Measurements from ENCODE around the gene TIMM13. TPM values are rescaled to one million over a fixed set of nuclear protein-coding genes. Genes with fewer than 3 reads are reported as not detected.

TIMM13 gene
- polyA plus RNA-seq, 1 of the 3 experiments (the other 2 are of a cell fraction): 76.9 TPM

GRCh38 chr19:2413629-2414028 lies 13.8 kb downstream of the TIMM13 start:
- TF ChIP-seq RCOR1 (IDR thresholded peaks at IDR 0.05; ENCODE audit: low read length): no peak
- no peak for TF ChIP-seq SIN3A (IDR thresholded peaks at IDR 0.05; ENCODE audit: borderline replicate concordance, low read depth, low read length)
- no peak for TF ChIP-seq GATA2 (CRISPR knock-in tag; IDR thresholded peaks at IDR 0.05)
- Histone ChIP-seq H3K9me2 (no peaks in the 10 kb centered on the region), H3K9ac (no peak overlapping the region), H3K9me3 (0 out of 2 replicates have a peak, but pooled peaks cover 5% of the 10 kb centered on the region), H3K27ac (ENCODE audit: low read depth in 2 of 2, low read length in 1 of 2) (no peak overlapping the region), H2AFZ (ENCODE audit: low read depth) (no peak overlapping the region), H3F3A (replicated peaks; ENCODE audit: insufficient read depth) (peaks cover 7% of the 10 kb centered on the region), H3K36me3 (replicated peaks in 1 of 2; ENCODE audit: control insufficient read depth in 1 of 2, insufficient read depth in 2 of 2, low read length in 1 of 2) (peaks cover 0 to 6% of the 10 kb centered on the region in 2 experiments), H3K4me3 (ENCODE audit: low read depth in 2 of 2, low read length in 1 of 2) (no peak overlapping the region), H3K4me2 (no peak overlapping the region), H3K27me3 (ENCODE audit: insufficient read depth) (no peaks in the 10 kb centered on the region; the same call in 1 of the 2 replicates), H3K4me1 (ENCODE audit: control insufficient read depth in 1 of 2, insufficient read depth in 2 of 2, low read depth in 1 of 2, low read length in 1 of 2) (no peaks in the 10 kb centered on the region), H4K20me1 (ENCODE audit: insufficient read depth) (no peaks in the 10 kb centered on the region), H3K79me2 (ENCODE audit: insufficient read depth) (no peaks in the 10 kb centered on the region)
- POLR2A ChIA-PET: no interaction called here
- WGBS (ENCODE audit: low lambda C conversion rate): 39% methylated on average over 4 of the region's 16 CpGs
- peak; percentile 27 for DNase-seq
- CTCF ChIA-PET: interaction anchor here (1.3 kb wide), 1 partner anchor 198 kb away, joined by 4 read pairs; no protein-coding TSS in a partner anchor

GRCh38 chr19:2413159-2413558 lies 14.2 kb downstream of the TIMM13 start:
- Histone ChIP-seq H2AFZ (ENCODE audit: low read depth) (no peak overlapping the region), H3K4me3 (ENCODE audit: low read depth in 2 of 2, low read length in 1 of 2) (no peak overlapping the region), H3K36me3 (replicated peaks in 1 of 2; ENCODE audit: control insufficient read depth in 1 of 2, insufficient read depth in 2 of 2, low read length in 1 of 2) (peaks cover 0 to 6% of the 10 kb centered on the region in 2 experiments), H3F3A (replicated peaks; ENCODE audit: insufficient read depth) (peaks cover 7% of the 10 kb centered on the region), H3K4me1 (ENCODE audit: control insufficient read depth in 1 of 2, insufficient read depth in 2 of 2, low read depth in 1 of 2, low read length in 1 of 2) (no peaks in the 10 kb centered on the region), H3K27ac (ENCODE audit: low read depth in 2 of 2, low read length in 1 of 2) (no peak overlapping the region), H3K9me2 (no peaks in the 10 kb centered on the region), H3K79me2 (ENCODE audit: insufficient read depth) (no peaks in the 10 kb centered on the region), H3K9ac (no peak overlapping the region), H3K4me2 (no peak overlapping the region), H3K27me3 (ENCODE audit: insufficient read depth) (peaks cover under 1% of the 10 kb centered on the region; the same call in 1 of the 2 replicates), H3K9me3 (0 out of 2 replicates have a peak, but pooled peaks cover 5% of the 10 kb centered on the region), H4K20me1 (ENCODE audit: insufficient read depth) (no peaks in the 10 kb centered on the region)
- 54% methylated on average over 7 of the region's 7 CpGs for WGBS (ENCODE audit: low lambda C conversion rate)
- CTCF ChIA-PET: interaction anchor here (1.3 kb wide), 1 partner anchor 198 kb away, joined by 4 read pairs; no protein-coding TSS in a partner anchor
- DNase-seq: no peak
- POLR2A ChIA-PET: no interaction called here
- no peak for TF ChIP-seq USF1 (IDR thresholded peaks at IDR 0.05; ENCODE audit: borderline replicate concordance, low read depth)
- no peak for TF ChIP-seq MAX (IDR thresholded peaks at IDR 0.05; ENCODE audit: low read depth)
- no peak for TF ChIP-seq RFX5 (IDR thresholded peaks at IDR 0.05; ENCODE audit: low read length)
- TF ChIP-seq MEF2A (IDR thresholded peaks at IDR 0.05; ENCODE audit: borderline replicate concordance, low read depth): no peak
- no peak for TF ChIP-seq USF2 (IDR thresholded peaks at IDR 0.05; ENCODE audit: borderline replicate concordance, low read depth, low read length)
- TF ChIP-seq MXI1 (IDR thresholded peaks at IDR 0.05; ENCODE audit: low read depth, low read length): no peak
- TF ChIP-seq SIN3A (IDR thresholded peaks at IDR 0.05; ENCODE audit: borderline replicate concordance, low read depth, low read length): no peak

All from SK-N-SH (cell line).